MCF 10A (cell line): ENCODE results near the gene ABHD3. TPM values are rescaled to one million over a fixed set of nuclear protein-coding genes. Genes with fewer than 3 reads are reported as not detected.

Source experiments
- BruUV-seq: library from RNA; stranded (reverse); fragments of 400-500 nt; replicated peaks from 2 replicates; lab custom pipeline; 2021; lab: Mats Ljungman, UMichigan
- CTCF ChIA-PET: fragments of 300-600 bp; sonication (Branson Sonifier 250); formaldehyde crosslinking; extraction: SDS; loops from one replicate; lab custom pipeline; 2021; ENCODE audit warnings: antibody characterized with exemption, inconsistent platforms; lab: Yijun Ruan, JAX
- POLR2A ChIA-PET: fragments of 300-600, 350-650 bp; sonication (Branson Sonifier 250); formaldehyde crosslinking; extraction: SDS; loops from one replicate; lab custom pipeline; 2020; ENCODE audit warnings: antibody characterized with exemption, inconsistent platforms; lab: Yijun Ruan, JAX
- DNase-seq: peaks from one replicate; pipeline ENCODE4 v3.0.0-alpha.2; 2018; ENCODE audit not compliant: unreplicated experiment
- H3K27ac Mint-ChIP-seq: one replicate; pipeline ENCODE4 v1.8.0; 2022; ENCODE audit warnings: mild to moderate bottlenecking, low read depth, mixed read lengths; ENCODE audit not compliant: unreplicated experiment
- H3K27me3 Mint-ChIP-seq: one replicate; pipeline ENCODE4 v1.8.0; 2022; ENCODE audit warnings: mixed read lengths; ENCODE audit not compliant: insufficient read depth, unreplicated experiment
- H3K36me3 Mint-ChIP-seq: one replicate; pipeline ENCODE4 v1.8.0; 2022; ENCODE audit warnings: mild to moderate bottlenecking, moderate library complexity, mixed read lengths; ENCODE audit not compliant: insufficient read depth, unreplicated experiment
- H3K4me1 Mint-ChIP-seq: one replicate; pipeline ENCODE4 v1.8.0; 2022; ENCODE audit warnings: mixed read lengths; ENCODE audit not compliant: insufficient read depth, unreplicated experiment
- H3K4me3 Mint-ChIP-seq: one replicate; pipeline ENCODE4 v1.8.0; 2022; ENCODE audit warnings: mild to moderate bottlenecking, moderate library complexity, mixed read lengths; ENCODE audit not compliant: unreplicated experiment
- H3K9me3 Mint-ChIP-seq: one replicate; pipeline ENCODE4 v1.8.0; 2022; ENCODE audit warnings: mixed read lengths; ENCODE audit not compliant: unreplicated experiment
- CTCF ChIP-seq: fragments of 200-600 bp; IDR thresholded peaks from one replicate; pipeline ENCODE4 v1.8.0; 2022; ENCODE audit warnings: antibody characterized with exemption, mild to moderate bottlenecking; ENCODE audit not compliant: unreplicated experiment
- intact Hi-C: fragments of 100-400 bp; cut with micrococcal nuclease; formaldehyde crosslinking; loops from 2 replicates; pipeline ENCODE4 v1.14.1; 2022
- microRNA-seq: library from miRNA; unstranded; fragments of <30 nt; microRNA quantifications from one replicate; pipeline ENCODE4 v1.2.0, GENCODE V29; 2022
- total RNA-seq: library from RNA; stranded (reverse); gene quantifications from 2 replicates; pipeline ENCODE4 v1.2.3, GENCODE V29; 2022

The ABHD3 gene
- total RNA-seq, 1 experiment from 2014 or later: 2.9 TPM

GRCh38 chr18:21602299-21602587 is 102.3 kb downstream of the ABHD3 start:
- Mint-ChIP-seq H3K4me3 (no peak overlapping the region), H3K9me3 (no peaks in the 10 kb centered on the region), H3K27me3 (no peaks in the 10 kb centered on the region), H3K4me1 (peaks cover 5% of the 10 kb centered on the region), H3K27ac (no peak overlapping the region), H3K36me3 (peaks cover 11% of the 10 kb centered on the region)
- DNase-seq: no peak
- ChIA-PET POLR2A (interaction anchor here (2.2 kb wide), 1 partner anchor 10 kb away, joined by 14 read pairs; the partner anchor contains the start of gene SNRPD1), CTCF (no interaction called here)
- TF ChIP-seq CTCF: no peak
- intact Hi-C loops: loop anchor here (10.0 kb wide), 1 partner anchor 407 kb away; no protein-coding TSS in a partner anchor
- BruUV-seq: no TSS peak

Small RNAs within 50 kb of the gene (microRNA-seq; reads per million reads assigned to microRNA genes)
- gene MIR320C1: not detected

Other genes starting within 250 kb of the ABHD3 start
- gene ESCO1, start 104.1 kb downstream of the ABHD3 start, total RNA-seq: 18.8 and 19.2 TPM in 2 replicates
- gene SNRPD1, start 92.5 kb downstream of the ABHD3 start, total RNA-seq: 108 and 110 TPM in 2 replicates
- gene MIB1, start 36.0 kb upstream of the ABHD3 start, total RNA-seq: 40.5 and 49.5 TPM in 2 replicates